HUES48 (cell line): ENCODE data around the gene CRISPLD2.

Experiments
- H3K27ac ChIP-seq: one replicate; pipeline ENCODE4 v1.7.0; 2013; ENCODE audit warnings: low read depth, low read length, inconsistent platforms
- H3K27me3 ChIP-seq: 2 replicates; pipeline ENCODE4 v1.6.1; 2013; ENCODE audit warnings: mild to moderate bottlenecking, low read length; ENCODE audit not compliant: control insufficient read depth, insufficient read depth
- H3K36me3 ChIP-seq: 2 replicates; pipeline ENCODE4 v1.6.1; 2013; ENCODE audit warnings: low read length; ENCODE audit not compliant: control insufficient read depth, insufficient read depth
- H3K4me1 ChIP-seq: 2 replicates; pipeline ENCODE4 v1.6.1; 2013; ENCODE audit warnings: mild to moderate bottlenecking, low read length; ENCODE audit not compliant: control insufficient read depth, insufficient read depth
- H3K4me3 ChIP-seq: 2 replicates; pipeline ENCODE4 v1.5.1; 2013; ENCODE audit warnings: mild to moderate bottlenecking, low read depth, low read length
- H3K9ac ChIP-seq: 2 replicates; pipeline ENCODE4 v1.6.1; 2013; ENCODE audit warnings: mild to moderate bottlenecking, low read depth, low read length, moderate library complexity
- H3K9me3 ChIP-seq: 2 replicates; pipeline ENCODE4 v1.6.1; 2013; ENCODE audit warnings: low read length; ENCODE audit not compliant: control insufficient read depth, insufficient read depth

CRISPLD2 gene

DNA sequence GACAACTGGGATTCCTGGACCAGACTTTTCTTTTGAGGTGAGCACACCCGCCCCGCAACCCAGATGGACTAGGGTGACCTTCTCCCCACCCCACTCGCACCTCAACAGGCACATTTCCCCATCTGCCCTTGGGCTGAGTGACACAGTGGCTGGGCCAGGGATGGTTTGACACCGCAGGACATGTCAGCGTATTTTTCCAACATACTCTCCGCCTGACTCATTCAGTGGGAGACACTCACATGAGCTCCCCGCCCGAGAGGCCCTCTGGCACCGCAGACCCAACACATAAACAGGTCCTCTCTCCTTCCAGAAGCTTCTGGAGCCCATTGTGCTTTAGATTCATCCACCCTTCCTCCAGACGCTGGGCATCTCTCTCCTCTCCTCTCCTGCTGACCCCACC, 122.1 kb downstream of the CRISPLD2 start:
- no peak overlapping the region for H3K27ac ChIP-seq
- H3K27me3 ChIP-seq, result no peaks in the 10 kb centered on the region
- no peak overlapping the region for H3K9ac ChIP-seq
- no peaks in the 10 kb centered on the region for H3K9me3 ChIP-seq
- no peak overlapping the region for H3K4me3 ChIP-seq
- H3K36me3 ChIP-seq, result no peaks in the 10 kb centered on the region
- H3K4me1 ChIP-seq, result no peaks in the 10 kb centered on the region

DNA sequence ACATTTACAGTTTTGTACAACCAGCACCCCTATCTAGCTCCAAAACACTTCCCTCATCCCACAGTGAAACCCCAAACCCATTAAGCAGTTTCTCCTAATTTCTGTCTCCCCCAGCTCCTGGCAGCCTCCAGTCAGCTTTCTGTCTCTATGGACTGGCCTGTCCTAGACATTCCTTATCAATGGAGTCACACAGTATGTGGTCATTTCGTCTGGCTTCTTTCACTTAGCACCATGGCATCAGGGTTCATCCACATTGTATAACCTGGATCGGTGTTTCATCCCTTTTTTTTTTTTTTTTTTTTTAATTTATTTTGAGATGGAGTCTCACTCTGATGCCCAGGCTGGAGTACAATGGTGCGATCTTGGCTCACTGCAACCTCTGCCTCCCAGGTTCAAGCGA, 123.0 kb downstream of the CRISPLD2 start:
- Histone ChIP-seq H3K36me3 (no peaks in the 10 kb centered on the region), H3K27me3 (no peaks in the 10 kb centered on the region), H3K4me3 (no peak overlapping the region), H3K27ac (no peak overlapping the region), H3K9ac (no peak overlapping the region), H3K9me3 (no peaks in the 10 kb centered on the region), H3K4me1 (no peaks in the 10 kb centered on the region)

DNA sequence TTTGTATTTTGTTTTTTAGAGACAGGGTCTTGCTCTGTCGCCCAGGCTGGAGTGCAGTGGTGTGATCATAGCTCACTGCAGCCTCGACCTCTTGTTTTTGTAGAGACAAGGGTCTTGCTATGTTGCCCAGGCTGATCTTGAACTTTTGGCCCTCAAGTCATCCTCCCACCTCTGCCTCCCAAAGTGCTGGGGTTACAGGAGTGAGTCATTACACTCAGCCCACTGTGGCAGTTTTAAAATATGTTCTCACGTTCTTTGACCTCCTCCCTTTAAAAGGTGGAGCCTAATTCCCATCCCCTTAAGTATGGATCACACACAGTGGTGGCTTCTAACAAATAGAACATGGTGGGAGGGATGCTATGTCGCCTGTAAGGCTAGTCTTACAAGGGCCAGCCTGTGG, 123.8 kb downstream of the CRISPLD2 start:
- Histone ChIP-seq H3K4me1 (no peaks in the 10 kb centered on the region), H3K27ac (no peak overlapping the region), H3K4me3 (no peak overlapping the region), H3K27me3 (no peaks in the 10 kb centered on the region), H3K9ac (no peak overlapping the region), H3K9me3 (no peaks in the 10 kb centered on the region), H3K36me3 (no peaks in the 10 kb centered on the region)

DNA sequence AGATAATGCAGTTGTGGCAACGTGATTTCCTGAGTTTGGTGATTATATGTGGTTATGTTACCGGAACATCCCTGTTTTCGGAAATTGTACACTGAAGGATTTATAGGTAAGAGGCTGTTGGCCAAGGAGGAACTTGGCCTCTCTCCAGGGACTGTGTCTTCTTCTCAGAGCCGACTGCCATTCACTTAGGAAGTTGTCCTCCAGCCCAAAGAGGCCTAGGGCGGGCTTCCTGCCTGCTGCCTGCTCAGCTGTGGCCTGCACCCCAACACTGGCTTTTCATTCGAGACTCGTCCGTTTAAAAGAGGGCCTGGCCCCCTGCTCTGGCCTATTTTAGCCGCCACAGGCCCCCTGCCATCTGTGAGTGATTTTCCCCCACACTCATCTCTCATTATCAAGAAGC, 127.2 kb downstream of the CRISPLD2 start:
- no peak overlapping the region for H3K9ac ChIP-seq
- H3K4me3 ChIP-seq, result no peak overlapping the region
- H3K36me3 ChIP-seq, result no peaks in the 10 kb centered on the region
- H3K4me1 ChIP-seq, result no peaks in the 10 kb centered on the region
- no peak overlapping the region for H3K27ac ChIP-seq
- H3K27me3 ChIP-seq, result no peaks in the 10 kb centered on the region
- H3K9me3 ChIP-seq, result no peaks in the 10 kb centered on the region

DNA sequence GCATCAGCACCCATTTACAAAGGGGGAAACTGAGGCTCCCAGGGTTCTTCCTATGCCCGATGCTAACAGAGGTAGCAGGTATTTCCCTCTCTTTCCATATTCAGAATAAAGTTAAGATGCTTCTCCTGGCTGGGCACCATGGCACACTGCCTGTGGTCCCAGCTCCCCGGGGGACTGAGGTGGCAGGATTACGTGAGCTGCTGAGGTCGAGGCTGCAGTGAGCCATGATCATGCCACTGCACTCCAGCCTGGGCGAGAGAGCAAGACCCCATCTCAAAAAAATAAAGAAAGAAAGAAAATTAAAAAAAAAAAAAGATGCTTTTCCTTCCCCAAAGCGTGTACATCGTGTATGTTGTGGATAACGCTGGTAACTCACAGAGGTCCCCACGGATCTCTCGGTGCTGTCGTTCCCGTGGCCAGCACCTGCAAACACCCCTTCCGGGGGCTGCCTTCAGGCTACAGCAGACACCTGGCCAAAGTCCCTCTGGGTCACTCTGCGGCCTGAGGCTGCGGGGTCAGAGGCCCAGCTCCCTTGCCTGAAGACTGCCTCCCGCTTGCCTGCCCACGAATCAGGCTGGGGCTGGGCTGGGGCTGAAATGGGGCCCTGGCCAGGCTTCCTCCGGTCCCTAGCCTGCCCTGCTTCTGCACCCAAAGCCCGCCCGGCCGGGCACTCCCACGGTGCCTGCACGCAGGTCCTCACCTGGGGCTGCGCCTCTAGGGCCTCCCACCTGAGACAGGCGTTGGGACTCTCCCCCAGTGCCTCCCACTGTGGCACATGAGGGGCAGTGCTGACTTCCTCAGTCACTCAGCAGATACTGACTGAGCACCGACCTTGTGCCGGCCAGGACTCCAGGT, 128.4 kb downstream of the CRISPLD2 start:
- Histone ChIP-seq H3K9ac (no peak overlapping the region), H3K27me3 (no peaks in the 10 kb centered on the region), H3K4me3 (no peak overlapping the region), H3K9me3 (no peaks in the 10 kb centered on the region), H3K27ac (no peak overlapping the region), H3K36me3 (no peaks in the 10 kb centered on the region), H3K4me1 (no peaks in the 10 kb centered on the region)

DNA sequence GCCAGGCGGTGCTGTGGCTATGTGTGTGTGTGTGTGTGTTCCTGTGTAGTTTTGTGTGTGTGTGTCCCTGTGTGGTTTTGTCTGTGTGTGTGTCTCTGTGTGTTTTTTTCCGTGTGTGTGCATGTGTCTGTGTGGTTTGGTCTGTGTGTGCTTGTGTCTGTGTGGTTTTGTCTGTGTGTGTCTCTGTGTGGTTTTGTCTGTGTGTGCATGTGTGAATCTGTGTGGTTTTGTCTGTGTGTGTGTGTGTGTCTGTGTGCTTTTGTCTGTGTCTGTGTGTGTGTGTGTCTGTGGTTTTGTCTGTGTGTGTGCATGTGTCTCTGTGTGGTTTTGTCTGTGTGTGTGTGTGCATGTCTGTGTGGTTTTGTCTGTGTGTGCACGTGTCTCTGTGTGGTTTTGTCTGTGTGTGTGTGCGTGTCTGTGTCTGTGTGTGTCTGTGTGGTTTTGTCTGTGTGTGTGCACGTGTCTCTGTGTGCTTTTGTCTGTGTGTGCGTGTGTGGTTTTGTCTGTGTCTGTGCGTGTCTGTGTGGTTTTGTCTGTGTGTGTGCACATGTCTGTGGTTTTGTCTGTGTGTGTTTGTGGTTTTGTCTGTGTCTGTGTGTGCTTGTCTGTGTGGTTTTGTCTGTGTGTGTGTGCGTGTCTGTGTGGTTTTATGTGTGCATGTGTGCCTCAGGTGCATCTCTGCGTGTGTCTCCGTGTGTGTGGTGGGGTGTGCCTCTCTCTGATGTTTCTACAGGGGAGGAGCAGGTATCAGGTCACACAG, 129.2 kb downstream of the CRISPLD2 start:
- H3K4me3 ChIP-seq, result no peak overlapping the region
- no peak overlapping the region for H3K27ac ChIP-seq
- H3K9me3 ChIP-seq, result no peaks in the 10 kb centered on the region
- no peaks in the 10 kb centered on the region for H3K27me3 ChIP-seq
- H3K9ac ChIP-seq, result no peak overlapping the region
- H3K36me3 ChIP-seq, result no peaks in the 10 kb centered on the region
- no peaks in the 10 kb centered on the region for H3K4me1 ChIP-seq

DNA sequence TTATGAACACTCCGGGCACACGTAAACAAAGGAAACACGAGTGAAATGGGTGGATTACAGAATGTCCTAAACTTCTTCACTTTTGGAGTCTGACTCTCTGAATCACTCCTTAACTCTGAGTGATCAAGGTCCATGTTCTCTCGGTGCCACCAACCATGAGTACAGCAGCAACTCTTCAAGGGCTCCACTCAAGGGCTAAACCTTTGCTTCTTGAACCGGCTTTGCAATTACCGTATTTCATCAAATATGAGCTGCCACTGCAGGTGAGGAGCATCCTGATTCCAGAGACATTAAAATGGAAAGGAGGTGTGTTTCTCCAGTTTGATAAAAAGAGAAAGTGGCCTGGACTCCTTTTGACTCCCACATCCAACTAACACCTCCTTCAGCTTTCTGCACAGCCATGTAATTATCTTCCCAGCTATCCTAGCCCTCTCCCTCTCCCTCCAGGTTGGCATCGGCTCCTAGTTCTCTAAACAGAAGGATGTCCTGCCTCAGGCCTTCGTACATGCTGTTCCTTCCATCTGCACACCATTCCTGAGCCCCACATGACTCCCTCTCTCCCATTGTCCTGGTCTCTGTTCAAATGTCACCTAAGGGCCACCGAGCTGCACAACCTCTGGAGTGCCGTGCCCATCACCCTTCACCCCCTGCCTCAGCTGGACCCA, 130.1 kb downstream of the CRISPLD2 start:
- no peak overlapping the region for H3K27ac ChIP-seq
- no peak overlapping the region for H3K9ac ChIP-seq

DNA sequence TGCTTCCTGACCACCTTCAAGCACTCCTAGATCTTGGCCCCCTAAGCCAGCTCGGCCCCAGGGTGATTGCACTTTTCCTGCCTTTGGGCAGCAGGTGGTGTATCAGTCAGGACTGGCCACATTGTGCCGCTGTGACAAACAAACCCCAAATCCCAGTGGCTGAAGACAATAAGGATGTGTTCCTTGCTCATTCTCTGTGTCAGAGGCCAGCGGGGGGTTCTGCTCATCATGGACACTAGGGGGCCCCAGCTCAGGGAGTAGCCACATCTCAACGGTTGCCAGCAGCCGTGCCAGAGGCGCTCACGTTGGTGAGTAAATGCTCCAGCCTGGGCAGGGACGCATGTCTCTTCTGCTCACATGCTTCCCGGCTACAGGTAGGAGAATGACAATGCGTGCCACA, 131.1 kb downstream of the CRISPLD2 start:
- H3K4me3 ChIP-seq, result no peak overlapping the region
- no peaks in the 10 kb centered on the region for H3K9me3 ChIP-seq
- no peaks in the 10 kb centered on the region for H3K36me3 ChIP-seq
- no peaks in the 10 kb centered on the region for H3K4me1 ChIP-seq
- H3K9ac ChIP-seq, result no peak overlapping the region
- no peaks in the 10 kb centered on the region for H3K27me3 ChIP-seq
- no peak overlapping the region for H3K27ac ChIP-seq

More for the DNA sequence above, 130.1 kb downstream of the CRISPLD2 start:
- Histone ChIP-seq H3K4me3 (no peak overlapping the region), H3K27me3 (no peaks in the 10 kb centered on the region), H3K9me3 (no peaks in the 10 kb centered on the region), H3K4me1 (no peaks in the 10 kb centered on the region), H3K36me3 (no peaks in the 10 kb centered on the region)

DNA sequence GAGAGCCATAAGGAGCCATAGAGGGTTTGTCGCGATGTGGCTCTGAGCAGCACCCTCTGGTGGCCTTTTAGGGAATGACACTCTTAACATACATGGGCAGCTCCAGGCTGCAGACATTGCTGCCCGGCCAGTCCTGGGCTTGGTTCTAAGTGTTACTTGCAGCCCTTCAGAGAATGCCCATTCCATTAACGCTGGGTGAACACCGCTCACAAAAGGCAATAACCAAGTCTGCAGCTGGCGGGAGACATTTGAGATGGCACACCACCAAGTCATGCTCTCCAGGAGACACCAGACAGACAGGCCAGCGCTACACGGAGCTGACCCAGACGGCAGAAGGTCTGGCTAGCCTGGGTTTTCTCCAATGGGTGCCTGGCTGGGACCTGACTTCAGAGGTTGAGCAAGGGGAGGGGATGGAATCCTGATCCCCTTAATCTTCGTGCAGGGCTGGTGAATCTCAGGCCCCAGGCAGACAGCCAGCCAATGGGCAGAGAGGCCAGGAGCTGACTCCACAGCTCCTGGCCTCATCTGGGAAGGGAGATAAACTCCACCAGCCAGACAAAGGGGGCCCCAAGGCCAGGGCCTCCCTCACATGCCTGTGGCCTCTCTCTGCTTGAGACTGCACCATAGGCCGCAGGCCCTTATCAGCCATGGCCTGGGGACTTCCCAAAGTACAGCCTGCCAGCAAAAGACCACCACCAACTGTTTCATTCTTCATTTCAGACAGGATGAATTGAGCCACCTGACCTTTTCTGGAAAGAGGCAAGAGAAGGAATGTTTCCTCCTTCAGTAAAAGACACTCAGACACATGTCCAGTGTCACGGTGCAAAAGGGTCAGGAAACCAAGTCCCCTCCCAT, 132.8 kb downstream of the CRISPLD2 start:
- no peaks in the 10 kb centered on the region for H3K4me1 ChIP-seq
- H3K36me3 ChIP-seq, result no peaks in the 10 kb centered on the region
- no peaks in the 10 kb centered on the region for H3K27me3 ChIP-seq
- no peak overlapping the region for H3K9ac ChIP-seq
- no peaks in the 10 kb centered on the region for H3K9me3 ChIP-seq
- H3K4me3 ChIP-seq, result no peak overlapping the region
- no peak overlapping the region for H3K27ac ChIP-seq

DNA sequence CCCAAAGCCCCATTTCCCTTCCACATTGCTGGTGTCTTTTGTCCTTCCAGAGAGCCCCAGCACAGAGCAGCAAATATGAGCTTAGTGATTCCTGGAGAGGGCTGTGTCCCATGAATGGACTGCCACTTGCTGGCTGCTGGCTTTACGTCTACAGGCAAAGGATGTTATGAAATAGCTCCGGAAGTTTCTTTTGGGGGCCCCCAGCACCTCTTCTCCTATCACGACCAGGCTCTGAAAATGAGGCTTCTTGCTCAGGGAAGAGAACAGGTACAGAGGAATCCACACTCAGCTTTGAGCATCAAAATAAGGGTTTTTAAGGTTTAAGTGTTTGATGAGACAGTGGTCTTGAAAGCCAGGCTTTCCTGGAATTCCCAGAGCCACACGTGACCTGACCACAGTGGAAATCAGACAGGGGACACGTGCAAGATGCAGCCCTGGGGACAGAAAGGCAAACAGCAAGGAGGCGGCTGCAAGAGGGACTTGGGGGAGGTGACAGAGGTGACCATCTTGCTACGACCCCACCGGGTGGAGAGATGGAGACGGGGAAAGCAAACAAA, 133.5 kb downstream of the CRISPLD2 start:
- no peaks in the 10 kb centered on the region for H3K36me3 ChIP-seq
- H3K9me3 ChIP-seq, result no peaks in the 10 kb centered on the region
- H3K27me3 ChIP-seq, result no peaks in the 10 kb centered on the region
- H3K4me3 ChIP-seq, result no peak overlapping the region
- no peaks in the 10 kb centered on the region for H3K4me1 ChIP-seq
- H3K27ac ChIP-seq, result no peak overlapping the region
- no peak overlapping the region for H3K9ac ChIP-seq
